AG09309 (cell line): ENCODE measurements around the gene PRKAG3.

ENCODE experiments used
- DNase-seq: peaks from one replicate; pipeline ENCODE4 v3.0.0-alpha.2; 2010; ENCODE audit warnings: low read depth
- H3K4me3 ChIP-seq: 2 replicates; pipeline ENCODE4 v1.5.1; 2011; ENCODE audit warnings: mild to moderate bottlenecking, low read depth, low read length, moderate library complexity; ENCODE audit not compliant: control insufficient read depth
- TF ChIP-seq, protein P1 (sequence below): IDR thresholded peaks from 2 replicates; pipeline ENCODE4 v1.5.1; 2011; ENCODE audit warnings: mild to moderate bottlenecking, low read depth, low read length, inconsistent platforms; ENCODE audit not compliant: insufficient read depth, control insufficient read depth; ENCODE audit errors: missing control alignments

The PRKAG3 gene

DNA sequence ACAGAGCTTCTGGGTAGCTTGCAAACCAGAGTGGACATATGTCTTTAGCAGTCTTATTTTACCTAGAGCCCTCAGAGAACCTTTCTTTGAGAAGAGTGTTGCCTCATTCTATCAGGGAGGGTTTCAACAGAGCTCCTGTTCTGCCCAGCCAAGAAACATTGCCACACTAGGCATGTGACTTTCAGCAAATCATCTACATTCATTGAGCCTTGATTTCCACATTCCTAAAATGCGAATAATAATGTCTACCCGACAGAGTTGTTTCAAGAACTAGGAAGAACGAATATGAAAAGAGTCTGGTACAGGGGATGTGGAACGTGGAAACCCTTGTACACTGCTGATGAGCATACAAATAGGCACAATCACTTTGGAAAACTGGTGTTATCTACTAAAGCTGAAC, 7.8 kb upstream of the PRKAG3 start:
- no peak overlapping the region for H3K4me3 ChIP-seq
- DNase-seq = no peak
- TF ChIP-seq, protein P1, sequence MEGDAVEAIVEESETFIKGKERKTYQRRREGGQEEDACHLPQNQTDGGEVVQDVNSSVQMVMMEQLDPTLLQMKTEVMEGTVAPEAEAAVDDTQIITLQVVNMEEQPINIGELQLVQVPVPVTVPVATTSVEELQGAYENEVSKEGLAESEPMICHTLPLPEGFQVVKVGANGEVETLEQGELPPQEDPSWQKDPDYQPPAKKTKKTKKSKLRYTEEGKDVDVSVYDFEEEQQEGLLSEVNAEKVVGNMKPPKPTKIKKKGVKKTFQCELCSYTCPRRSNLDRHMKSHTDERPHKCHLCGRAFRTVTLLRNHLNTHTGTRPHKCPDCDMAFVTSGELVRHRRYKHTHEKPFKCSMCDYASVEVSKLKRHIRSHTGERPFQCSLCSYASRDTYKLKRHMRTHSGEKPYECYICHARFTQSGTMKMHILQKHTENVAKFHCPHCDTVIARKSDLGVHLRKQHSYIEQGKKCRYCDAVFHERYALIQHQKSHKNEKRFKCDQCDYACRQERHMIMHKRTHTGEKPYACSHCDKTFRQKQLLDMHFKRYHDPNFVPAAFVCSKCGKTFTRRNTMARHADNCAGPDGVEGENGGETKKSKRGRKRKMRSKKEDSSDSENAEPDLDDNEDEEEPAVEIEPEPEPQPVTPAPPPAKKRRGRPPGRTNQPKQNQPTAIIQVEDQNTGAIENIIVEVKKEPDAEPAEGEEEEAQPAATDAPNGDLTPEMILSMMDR = no peak

DNA sequence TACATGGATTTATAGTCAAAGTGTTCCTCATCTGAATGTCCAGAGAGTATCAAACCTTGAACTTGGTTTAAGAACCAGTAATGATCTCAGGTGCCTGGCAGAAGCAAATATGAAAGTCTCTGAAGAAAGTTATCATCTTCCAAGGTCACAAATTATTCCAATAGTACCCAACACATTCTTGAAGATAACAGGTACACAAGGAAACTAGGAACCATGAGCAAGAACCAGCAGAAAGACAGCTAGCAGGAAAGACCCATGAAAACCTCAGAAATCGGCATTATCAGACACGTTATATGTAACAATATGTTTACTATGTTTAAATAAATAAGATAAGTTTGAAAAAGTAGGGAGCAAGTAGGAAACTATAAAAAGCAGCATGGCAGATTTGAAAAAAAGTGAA, 5.9 kb upstream of the PRKAG3 start:
- DNase-seq = no peak
- no peak overlapping the region for H3K4me3 ChIP-seq
- TF ChIP-seq, protein P1 = no peak

DNA sequence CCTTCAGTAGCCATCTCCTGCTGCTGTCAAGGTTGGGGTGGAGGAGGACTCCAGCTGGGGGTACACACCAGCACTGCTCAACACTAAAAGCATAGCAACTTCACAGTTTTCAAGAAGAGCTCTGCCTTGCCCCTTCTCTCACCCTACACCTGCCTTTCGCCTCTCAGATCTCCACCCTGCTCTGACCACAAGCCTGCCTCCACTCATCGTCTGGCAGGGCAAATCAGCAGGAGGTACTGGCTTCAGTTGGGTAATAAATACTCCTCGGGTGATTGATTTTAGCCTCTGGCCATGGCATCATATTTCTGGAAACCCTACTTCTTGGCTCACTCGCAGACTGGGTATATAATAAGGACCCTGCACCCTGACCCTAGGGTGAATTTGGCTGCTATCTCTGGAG, 3.1 kb upstream of the PRKAG3 start:
- no peak for DNase-seq
- TF ChIP-seq, protein P1 = no peak

DNA sequence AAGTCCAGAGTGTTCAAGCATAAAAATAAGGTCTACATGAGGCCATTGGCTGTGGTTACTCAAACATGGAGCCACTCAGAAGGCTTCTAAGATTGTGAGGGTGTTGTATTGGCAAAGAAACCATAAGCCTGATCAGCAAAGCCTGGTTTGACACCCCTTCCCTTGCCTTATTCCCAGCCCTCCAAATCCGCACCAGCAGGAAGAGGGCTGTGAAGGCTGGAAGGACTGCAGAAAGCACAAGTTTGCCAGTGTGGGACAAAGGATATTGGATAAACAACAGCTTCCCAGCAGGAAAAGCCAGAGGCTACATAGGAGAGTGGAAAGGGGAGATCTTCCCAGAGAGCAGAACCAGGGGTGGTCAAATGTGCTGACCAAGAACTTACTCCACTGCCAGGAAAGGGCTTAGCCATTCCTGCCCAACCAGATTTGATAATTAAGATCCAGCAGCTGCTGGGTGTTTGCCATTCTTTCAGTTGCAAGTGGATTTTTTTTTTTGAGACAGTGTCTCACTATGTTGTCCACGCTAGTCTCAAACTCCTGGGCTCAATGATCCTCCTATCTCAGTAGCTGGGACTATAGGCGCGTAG, 1.5 kb upstream of the PRKAG3 start:
- DNase-seq = no peak
- TF ChIP-seq, protein P1 = no peak
- no peak overlapping the region for H3K4me3 ChIP-seq

More for the DNA sequence above, 3.1 kb upstream of the PRKAG3 start:
- H3K4me3 ChIP-seq = no peak overlapping the region

DNA sequence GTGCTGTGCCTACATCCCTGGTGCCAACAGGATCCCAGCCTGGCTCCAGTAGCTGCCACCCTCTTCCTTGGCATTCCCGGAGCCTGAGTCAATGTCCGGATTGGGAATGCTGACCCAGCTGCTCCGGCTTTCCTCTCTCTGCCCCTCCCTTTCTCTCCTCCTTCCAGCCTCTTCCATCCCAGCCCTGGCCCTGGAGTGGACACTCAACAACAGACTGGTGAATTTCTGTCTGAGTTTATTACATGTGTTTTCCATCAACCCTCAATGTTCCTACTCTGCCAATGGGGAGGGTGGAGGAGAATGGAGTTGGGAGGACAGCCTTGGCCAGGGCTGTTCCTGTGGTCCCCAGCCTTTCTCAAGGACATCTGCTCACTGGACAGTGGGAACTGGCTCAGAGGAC, 917 bp upstream of the PRKAG3 start:
- no peak for DNase-seq
- no peak overlapping the region for H3K4me3 ChIP-seq
- TF ChIP-seq, protein P1 = no peak

DNA sequence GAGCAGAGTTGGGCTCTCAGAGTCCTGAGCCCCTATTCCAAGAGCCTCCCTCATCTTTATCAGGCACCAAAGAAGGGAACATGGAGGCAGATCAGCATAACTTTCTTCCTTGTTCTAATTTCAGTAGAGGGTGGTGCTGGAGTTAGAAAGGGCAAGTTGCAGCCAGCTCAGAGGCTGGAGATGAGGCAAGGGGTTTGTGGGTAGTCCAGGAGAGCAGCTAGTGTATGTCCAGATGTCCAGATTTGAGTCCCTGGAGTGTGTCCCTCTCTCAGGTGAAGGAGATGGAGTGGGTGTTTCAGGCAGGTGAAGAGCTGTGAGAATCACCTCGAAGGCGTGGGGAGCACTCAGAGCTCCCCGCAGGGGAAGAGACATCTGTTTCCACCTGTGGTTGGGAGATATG, 478 bp upstream of the PRKAG3 start:
- H3K4me3 ChIP-seq = no peak overlapping the region
- no peak for DNase-seq
- TF ChIP-seq, protein P1 = no peak
